Head of caudate nucleus (tissue), 42 donors: ENCODE measurements around the gene NRP2.

Experiments
- DNase-seq, 42 donors: peaks; one replicate each; pipeline versions ENCODE4 v3.0.0 to v3.0.0-alpha.2; 2020 to 2021; ENCODE audit warnings: mixed read lengths in 7 of 42
- intact Hi-C: fragments of 100-400 bp; cut with DNase I; formaldehyde crosslinking; loops from one replicate; pipeline ENCODE4 v1.15.0; 2022

Gene NRP2

GRCh38 chr2:205845446-205845845 lies 163.1 kb downstream of the NRP2 start:
- DNase-seq = no peak
- intact Hi-C loops = no loop called here
